Amniotic stem cell (primary cell): Measurements from ENCODE around the gene CXCL17.
A peak's percentile ranks its signal among the peaks of the same experiment; 100 is the strongest.

Experiments used
- DNase-seq: peaks from one replicate; lab custom pipeline; 2025; lab: John Stamatoyannopoulos, UW

Gene CXCL17

DNA sequence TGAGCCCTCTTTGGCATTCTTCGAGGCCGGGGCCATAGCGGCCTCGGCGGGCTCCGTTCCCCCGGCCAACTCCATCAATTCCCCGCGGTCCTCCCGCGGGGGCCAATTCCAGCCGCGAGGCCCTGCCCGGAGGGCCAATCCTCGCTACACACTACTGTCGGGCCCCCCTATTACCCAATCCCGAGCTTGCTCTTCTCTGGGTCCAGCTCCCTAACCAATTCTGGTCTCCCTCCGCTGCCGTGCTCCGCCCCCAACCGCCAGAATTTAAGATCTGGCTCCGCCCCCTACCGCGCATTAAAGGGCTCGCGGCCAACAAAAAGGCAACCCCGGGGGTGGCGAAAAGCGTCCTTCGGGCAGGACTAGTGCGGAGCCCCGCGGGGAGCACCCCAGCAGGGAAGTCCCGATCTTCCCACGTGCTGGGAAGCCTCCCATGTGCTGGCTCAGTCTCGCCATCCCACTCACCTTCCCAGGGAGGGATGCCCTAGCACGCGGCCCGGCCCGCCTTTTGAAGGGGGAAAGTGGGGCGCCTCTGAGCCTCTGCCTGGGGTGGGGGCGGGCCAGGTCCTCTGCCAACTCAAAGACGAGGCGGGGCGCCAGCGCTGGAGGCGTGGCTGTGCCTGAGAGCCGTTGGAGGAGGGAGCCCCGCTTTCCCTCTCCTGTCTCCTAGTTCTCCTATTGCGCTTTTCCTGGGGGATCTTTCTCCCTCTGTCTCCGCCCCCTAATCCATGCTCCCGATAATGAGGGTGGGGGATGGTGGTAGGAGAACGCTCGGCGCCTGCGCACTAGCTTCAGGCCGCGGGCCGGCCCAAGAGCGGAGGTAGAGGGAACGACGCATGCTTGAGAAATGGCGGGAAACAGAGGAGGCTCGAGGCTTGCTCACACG lies 19.0 kb downstream of the CXCL17 start:
- peak; percentile 61 for DNase-seq

DNA sequence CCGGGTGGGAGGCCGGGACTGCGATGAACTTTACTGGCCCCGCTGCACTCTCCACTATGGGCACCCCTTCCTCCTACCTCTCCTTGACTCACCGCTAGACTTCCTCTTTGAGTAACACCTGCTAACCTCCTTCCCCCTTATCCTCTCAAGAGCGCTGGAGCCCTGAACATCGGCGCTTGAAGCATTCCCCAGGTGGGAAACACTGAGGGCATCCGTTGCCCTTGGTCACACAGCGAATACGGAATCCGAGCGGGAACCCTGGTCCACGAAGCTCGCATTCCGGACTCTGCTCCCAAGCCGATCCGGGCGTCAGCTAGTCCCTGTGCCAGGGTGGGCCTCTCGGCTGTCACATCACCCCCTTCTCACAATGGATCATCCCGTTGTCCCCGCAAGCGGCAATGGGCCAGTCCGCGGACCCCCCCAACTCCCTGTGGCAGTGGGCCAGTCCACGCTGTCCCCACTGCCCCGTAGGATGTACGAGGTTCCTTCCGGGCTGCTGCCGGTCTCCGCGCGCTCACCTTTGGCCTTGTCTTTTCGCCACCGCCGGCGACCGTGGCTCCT lies 19.8 kb downstream of the CXCL17 start:
- DNase-seq, result no peak

GRCh38 chr19:42422092-42422900 lies 20.4 kb downstream of the CXCL17 start:
- DNase-seq, result no peak

DNA sequence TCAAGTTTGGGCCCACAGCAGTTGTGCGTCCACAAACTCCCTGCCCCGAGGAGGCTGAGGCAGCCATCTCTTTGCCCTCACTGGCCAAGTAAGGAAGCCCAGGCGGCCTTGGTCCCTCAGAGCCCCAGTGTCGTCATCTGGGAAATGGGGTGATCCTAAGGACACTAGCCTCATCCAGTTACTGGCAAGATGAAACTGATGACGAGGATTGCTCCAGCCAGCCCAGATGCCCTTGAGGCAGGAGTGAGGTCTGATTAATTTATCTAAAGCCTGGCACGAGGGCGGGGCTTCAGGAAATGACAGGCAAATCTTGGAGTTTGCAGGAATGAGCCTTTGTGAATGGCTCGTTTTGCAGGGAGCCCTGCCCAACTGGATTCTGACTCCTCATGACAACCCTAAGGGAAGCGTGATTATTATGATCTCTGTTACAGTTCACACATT lies 21.1 kb downstream of the CXCL17 start:
- no peak for DNase-seq

DNA sequence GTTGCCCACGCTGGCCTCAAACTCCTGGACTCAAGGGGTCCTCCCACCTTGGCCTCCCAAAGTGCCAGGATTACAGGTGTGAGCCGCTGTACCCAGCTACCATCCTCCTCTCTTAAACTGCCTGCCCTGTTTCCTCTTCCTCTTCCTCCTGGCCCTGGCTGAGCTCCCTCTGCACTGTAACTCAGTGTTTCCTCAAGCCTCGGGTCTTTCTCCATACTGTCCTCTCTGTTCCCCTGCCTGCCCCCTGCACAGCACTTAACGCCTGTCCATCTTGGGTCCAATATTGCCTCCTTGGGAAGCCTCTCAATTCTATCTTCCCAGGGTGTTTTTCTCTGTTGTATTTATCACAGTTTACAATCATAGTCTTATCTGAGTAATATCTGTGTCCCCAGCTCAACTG lies 21.6 kb downstream of the CXCL17 start:
- DNase-seq, result no peak

GRCh38 chr19:42420055-42420544 lies 22.6 kb downstream of the CXCL17 start:
- no peak for DNase-seq

- DNase-seq, result no peak
These were observed 23.4 kb downstream of the CXCL17 start for GRCh38 chr19:42419309-42419708.

DNA sequence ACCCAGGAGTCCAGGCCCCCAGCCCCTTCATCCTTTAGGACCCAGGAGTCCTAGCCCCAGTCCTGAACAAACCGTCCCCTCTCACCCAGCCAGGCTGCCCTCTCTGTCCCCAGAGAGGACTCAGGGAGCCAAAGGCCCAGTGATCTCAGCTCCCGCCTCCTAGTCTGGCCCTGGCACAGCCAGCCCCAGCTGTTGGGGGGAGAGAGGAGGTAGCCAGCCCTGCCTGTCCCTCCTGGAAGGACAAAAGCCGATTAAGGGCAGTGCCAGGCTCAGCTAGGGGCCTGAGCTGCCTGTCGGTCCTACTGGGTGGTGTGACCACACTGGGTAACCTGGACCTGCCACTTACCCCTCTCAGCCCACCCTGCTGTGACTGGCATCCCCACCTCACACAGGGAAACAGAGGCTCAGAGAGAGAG lies 30.1 kb downstream of the CXCL17 start:
- no peak for DNase-seq

DNA sequence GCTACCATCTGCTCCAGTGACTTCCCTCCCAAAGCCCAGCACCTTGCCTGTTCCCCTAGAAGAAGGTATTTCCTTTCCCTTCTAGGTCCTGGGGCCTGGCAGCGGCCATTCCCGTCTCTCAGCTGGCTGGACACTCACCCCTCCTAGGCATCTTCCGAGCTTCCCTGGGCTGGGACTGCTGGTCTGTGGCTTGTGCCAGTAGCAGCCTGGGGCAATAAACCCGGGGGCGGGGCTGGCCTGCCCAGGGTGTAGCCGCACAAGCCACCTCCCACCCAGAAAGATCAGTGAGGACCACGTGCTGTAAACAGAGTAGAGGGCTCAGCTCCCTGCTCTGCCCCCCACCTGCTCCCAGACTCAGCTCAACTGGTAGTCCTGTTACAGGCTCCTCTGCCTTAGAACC lies 30.5 kb downstream of the CXCL17 start:
- DNase-seq, result no peak

- no peak for DNase-seq
These were observed 31.1 kb downstream of the CXCL17 start for GRCh38 chr19:42411581-42412178.

DNA sequence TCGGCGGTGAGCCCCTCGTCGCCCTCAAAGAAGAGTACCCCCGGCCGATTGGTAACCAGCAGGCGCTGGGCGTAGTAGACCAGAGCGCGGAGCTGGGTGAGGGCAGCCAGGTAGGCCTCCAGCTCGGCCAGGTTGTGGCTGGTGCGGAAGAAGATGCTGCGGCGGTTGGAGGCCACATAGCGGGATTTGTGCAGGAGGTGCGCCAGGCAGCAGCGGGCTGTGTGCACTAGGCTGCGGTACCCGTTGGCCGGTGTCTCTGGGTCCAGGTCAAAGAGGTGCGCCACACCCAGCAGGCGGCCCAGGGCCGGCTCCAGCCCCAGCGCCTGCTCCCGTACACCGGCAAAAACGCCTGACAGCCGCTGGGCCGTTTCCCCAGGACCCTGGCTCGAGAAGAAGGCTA lies 32.4 kb downstream of the CXCL17 start:
- DNase-seq, result no peak

DNA sequence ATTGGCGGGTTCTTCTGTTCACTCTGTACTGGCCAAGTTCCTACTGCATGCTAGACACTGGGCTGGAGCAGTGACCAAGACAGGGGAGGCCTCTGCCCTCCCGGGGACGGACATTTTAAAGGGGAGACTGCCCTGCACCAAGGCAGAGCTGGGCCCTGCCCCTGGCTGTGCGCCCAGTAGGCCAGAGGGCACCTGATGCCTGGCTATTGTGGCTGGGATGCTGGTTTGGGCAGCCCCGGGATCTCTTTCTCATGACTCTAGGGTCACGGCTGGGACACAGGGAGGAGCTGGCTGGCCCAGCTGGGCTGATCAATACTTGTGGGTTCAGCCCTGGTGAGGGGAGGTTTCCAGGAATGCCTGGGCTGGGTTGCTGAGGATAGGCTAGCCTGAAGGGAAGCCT lies 33.3 kb downstream of the CXCL17 start:
- no peak for DNase-seq

DNA sequence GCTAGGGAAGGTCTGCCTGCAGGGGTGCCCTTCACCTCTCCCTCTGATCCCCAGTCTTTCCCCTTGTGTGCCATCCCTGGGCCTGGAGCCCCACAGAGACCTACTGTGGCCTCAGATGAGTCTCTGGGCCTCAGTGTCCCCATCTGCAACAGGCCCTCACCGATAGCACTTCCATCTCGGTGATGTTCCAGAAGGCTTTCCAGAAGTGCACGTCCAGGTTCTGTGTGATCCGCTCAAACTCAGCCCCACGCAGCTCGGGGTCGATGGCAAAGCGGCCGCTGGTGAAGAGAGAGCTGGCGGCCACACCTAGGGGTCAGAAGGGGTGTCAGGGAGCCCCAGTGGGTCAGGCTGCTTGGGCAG lies 35.0 kb downstream of the CXCL17 start:
- no peak for DNase-seq

GRCh38 chr19:42407085-42407815 lies 35.5 kb downstream of the CXCL17 start:
- DNase-seq, result no peak

- DNase-seq, result no peak
These were observed 36.6 kb downstream of the CXCL17 start for GRCh38 chr19:42406111-42406510.

DNA sequence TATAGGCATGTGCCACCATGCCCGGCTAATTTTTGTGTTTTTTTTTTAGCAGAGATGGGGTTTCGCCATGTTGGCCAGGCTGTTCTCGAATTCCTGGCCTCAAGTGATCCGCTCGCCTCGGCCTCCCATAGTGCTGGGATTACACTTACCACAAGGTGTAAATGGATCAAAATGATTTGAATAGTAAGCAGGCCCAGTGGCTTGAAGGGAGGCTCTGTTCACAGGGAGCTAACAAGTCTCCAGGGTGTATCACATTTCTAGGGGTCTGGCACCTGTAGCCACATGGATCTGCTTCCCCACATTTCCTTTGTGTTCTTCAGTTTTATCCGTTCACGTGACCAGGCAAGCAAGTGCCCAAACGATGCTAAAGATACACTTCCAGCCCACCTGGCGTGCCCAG lies 39.2 kb downstream of the CXCL17 start:
- DNase-seq, result no peak

- DNase-seq, result no peak
These were observed 40.2 kb downstream of the CXCL17 start for GRCh38 chr19:42402376-42403116.

DNA sequence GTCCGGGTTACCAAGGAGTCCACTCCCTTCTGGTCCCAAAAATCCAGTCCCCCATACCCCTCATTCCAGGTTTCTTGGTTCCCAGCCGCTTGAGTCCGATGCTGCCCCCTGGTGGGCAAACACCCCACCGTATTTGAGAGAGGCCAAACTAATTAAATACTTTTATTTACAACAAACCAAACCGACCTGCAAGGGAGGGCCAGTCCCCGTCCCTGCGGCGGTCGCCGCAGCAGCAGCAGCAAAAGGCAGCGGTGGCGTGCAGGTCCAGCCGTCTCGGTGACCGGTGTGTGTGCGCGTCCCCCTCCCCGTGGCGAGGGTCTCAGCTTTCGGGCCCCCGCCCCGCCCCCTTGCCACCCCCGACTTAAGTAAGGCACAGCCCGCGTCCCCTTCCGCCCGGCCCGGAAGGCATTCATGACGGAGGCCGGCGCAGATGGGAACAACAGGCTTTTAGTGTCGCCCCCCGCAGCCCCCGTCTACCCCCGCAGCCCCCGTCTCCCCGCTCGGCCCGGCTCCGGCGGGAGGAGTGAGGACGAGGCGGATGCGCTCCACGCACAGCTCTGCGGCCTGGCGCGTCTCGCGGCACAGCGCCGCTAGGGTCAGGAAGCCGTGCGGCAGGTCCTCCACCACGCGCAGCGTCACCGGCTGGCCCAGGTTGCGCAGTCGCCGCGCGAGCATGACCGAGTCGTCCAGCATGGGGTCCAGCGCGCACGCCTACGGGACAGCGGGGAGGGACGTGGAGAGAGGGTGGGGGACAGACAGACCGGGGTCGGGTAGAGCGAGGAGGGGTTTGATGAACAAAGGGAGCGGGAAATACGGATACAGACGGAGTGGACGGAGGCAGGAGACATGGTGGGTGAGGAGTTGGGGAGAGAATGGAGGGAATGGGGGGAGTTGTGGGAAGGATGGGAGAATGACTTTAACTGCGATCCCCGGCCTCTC lies 41.1 kb downstream of the CXCL17 start:
- DNase-seq, result peak; percentile 52

- no peak for DNase-seq
These were observed 42.3 kb downstream of the CXCL17 start for GRCh38 chr19:42400404-42400803.
